HUDEP-2 (cell line): ENCODE data around the gene DIS3L2.

Experiments used
- DNase-seq, 76 experiments: peaks; one replicate each; lab custom pipeline; 2025; ENCODE audit not compliant: unreplicated experiment in 76 of 76; lab: John Stamatoyannopoulos, UW

DIS3L2 gene

DNA sequence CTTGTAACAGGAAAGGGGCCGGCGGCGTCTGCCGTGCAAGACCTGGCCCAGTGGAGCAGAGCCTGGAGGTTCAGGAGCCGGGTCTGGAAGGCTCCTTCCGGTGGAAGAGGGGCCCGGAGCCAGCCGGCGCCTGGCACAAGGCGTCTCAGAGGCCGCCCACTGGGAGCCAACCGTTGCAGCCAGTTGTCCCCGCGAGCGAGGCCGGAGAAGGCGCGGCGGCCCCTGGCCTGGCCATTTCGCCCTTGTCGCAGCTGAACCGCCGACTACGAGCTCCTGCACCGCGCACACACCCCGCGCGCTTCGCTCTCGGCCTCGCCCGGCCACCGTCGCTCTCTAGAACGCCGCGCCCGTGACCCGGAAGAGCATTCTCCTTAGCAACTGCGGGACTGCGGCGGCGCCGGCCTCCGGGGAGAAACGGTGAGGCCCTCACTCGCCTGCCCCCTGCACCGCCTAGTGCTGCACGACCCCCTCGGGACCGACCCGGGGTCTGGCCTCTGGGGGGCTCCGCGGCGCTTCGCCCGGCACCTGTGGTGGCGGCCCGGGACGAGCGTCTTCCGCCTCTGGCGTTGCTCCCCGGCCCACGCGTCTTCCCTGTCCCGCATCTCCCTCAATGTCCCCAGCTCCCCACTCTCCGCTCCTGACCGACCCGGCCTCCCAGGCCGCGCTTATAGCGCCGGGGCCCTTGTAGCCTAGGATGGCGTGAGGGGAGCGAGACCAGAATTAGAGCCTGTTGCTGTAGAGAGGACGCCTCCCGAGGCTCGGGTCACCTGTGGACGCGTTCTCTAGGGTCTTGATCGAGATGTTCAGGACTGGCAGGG is at the start of gene DIS3L2:
Gene DIS3L2, plus strand, starts transcription at position 365 of the 818 bp plus-strand sequence. CDS start 53,215 bp downstream, outside the sequence.
- peak in 73 of 76 experiments; percentile 8 to 87 (median 62) for DNase-seq

DNA sequence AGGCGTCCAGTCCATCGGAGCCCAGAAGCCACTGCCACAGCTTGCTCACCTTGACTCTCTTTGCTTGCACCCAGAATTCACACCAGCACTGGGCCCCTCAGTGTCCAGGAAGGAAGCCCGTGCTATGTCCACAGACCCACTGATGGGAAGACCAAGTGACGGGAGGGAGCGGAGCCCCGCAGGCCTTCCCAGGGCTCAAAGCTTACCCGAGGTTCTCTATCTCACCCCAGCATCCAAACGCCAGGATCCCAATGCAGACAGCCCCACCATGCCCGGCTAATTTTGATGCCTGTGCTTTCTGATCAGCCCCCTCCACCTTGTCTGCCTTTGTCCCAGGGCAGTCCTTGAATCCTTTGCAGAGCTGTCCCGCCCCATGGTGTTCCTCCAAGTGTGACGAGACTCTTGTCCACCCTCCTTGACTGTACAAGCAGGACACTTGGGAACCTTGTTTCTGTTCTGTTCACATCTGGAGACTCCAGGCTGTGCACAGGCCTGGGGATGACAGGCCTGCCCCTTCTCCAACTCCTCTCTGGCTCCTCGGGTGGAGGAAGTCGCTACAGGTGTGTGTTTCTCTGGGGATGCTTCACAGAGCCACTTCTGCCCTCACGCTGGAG is 47.3 kb upstream of the DIS3L2 start:
- DNase-seq = no peak

GRCh38 chr2:231917280-231918066 is 44.0 kb upstream of the DIS3L2 start:
- peak in 29 of 76 experiments; percentile 4 to 71 (median 26) for DNase-seq

GRCh38 chr2:231918501-231919330 is 42.8 kb upstream of the DIS3L2 start:
- no peak for DNase-seq

DNA sequence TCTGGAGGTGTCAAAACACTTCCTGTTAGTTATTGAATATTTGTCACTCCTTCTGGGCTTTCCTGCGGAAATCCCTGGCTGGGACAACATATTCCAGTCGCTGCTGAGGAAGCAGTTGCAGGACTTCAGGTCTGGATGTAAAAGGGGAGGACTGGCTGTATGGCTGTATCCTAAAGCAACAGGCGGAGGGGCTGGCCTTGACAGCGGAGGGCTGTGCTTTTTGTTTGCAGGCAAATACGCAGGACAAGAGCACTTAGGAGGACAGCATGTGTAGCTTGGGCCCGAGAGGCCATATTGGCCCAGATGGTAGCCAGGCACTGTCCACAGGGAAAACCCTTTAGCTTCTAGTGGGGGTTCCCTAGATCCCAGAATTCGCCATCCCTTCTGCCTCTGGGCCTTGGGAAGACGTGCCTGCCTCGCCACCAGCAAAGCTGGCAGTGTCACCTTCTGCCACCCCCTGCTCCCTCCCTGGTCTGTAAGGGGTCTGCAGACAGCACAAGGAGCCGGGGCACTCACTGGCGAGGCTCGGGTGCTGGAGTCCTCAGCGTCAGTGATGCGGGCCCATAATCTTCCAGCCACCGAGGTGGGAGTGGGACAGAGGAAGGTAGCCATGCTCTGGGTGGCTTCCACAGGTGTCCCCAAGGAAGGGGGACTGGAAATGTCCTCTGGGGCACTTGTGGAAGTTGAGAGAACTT is 42.0 kb upstream of the DIS3L2 start:
- no peak for DNase-seq

- DNase-seq = no peak
These were observed 41.1 kb upstream of the DIS3L2 start for GRCh38 chr2:231920366-231920765.

GRCh38 chr2:231920795-231921194 is 40.7 kb upstream of the DIS3L2 start:
- DNase-seq = no peak

DNA sequence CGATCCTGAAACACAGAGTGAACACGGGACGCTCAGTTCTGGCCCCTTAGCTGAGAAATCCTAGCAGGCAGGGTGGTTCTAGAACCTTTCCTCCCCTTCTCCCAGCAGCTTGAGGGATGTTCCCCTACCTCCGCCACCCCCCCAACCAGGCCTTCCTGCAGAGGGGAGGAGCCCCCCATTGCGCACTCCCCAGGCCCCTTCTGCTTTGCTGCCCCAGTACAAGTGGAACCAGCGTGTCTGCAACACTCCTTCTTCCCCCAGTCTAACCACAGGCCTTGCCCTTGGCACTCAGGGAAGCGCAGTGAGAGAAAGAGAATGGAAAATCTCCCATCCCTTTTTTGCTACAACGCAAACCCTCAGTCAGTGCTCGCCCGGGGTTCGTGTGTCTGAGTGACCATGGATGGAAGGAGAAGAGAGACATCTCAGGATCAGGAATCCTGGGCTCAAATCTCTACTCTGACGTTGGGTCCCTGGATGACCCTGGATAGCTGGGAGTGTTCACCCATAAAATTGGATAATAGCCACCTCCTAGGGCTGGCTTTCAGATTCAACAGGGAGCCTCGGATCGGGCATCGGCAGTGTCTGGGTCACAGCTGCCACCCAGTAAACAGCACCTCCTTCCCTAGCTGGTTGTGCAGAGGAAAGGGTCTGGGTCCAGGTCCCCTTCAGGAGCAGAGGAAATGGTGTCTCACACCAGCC is 39.1 kb upstream of the DIS3L2 start:
- no peak for DNase-seq

- DNase-seq = no peak
These were observed 38.5 kb upstream of the DIS3L2 start for GRCh38 chr2:231923010-231923344.

DNA sequence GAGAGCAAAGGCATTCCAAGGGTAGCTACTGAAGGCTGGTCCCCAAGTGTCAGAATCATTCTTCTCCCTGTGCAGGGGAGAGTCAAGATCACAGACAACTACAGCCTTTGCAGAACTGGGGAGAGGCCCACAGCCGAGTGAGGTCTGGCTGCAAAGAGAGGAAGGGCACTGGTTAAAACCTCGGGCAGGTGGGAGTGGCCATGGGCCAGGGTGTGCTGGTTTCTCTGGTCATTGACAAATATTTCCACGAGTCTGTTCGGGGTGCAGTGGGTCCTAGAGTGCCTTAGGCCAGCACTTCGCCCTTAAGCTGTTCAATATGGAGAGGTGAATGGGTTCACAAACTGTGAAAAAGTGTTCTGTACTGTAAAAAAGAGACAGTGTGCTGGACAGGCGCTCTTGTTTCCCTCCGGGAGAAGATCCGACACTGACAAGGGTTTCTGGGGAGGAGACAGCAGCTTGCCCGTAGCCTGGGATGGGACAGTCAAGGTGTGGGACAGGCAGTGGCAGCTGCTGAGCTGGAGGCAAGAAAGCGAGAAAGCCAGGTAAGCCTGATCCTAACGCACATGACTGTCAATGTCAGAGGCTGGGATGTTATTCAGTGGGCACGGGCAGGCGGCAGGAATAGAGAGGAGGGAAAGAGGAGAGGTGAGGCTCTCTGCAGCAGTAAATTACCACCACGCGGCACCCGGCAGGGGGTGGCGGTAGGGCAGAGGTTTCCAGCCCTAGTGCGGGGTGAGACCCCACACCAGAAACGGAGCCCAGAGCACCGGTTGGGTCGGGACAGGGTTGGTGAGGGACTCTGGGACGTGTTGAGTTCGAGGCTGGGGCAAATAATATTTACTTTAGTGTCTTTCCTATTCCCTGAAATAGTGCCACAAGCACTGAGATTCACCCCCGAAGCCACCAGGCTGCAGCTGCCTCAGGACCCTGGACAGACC is 37.3 kb upstream of the DIS3L2 start:
- DNase-seq = no peak

GRCh38 chr2:231924889-231925275 is 36.6 kb upstream of the DIS3L2 start:
- DNase-seq = no peak

GRCh38 chr2:231925303-231926179 is 36.0 kb upstream of the DIS3L2 start:
- DNase-seq = peak in 65 of 76 experiments; percentile 6 to 82 (median 61)

GRCh38 chr2:231926180-231926741 is 35.3 kb upstream of the DIS3L2 start, which contains the start of gene NPPC:
Gene NPPC, minus strand, starts transcription at chr2:231926396. Its CDS starts 147 bp downstream, at chr2:231926249.
- DNase-seq = peak in 46 of 76 experiments; percentile 5 to 62 (median 28)

GRCh38 chr2:231926761-231927565 is 34.5 kb upstream of the DIS3L2 start:
- DNase-seq = peak in 7 of 76 experiments; percentile 9 to 44 (median 21)

- DNase-seq = no peak
These were observed 34.0 kb upstream of the DIS3L2 start for GRCh38 chr2:231927566-231927890.

DNA sequence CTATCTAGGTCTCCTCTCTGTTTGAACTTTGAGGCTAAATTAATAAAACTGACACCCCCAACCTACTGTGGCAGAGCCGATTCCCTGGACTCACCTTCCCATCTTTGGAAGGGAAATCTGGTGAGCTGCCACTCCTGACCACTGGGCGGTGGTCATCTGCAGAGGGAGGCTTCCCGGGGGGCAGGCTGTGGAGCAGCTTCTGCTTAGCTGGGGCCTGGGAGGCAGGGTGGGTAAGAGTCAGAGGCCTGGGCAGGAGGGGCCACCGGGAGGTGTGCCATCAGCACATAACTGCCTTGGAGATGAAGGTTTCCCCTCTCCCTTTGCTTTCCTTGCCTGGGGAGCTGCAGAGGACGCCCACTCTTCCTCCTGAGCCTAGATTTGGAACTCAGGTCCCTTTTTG is 33.0 kb upstream of the DIS3L2 start:
- no peak for DNase-seq
